Body of pancreas (tissue), 4 donors: ENCODE data around the gene VWF. TPM values are rescaled to one million over a fixed set of nuclear protein-coding genes. Genes with fewer than 3 reads are reported as not detected.

ENCODE experiments used
- ATAC-seq: fragments of 150-250 bp; one replicate; pipeline ENCODE4 v1.9.1; 2016
- DNase-seq, 4 donors: peaks; one replicate each; pipeline ENCODE4 v3.0.0-alpha.2; 2019
- H3K27ac ChIP-seq, 4 donors: fragments of 200-600 bp; sonication (generic); 1 replicate in 3 of 4; 2 replicates in 1 of 4; pipeline versions ENCODE4 v1.5.1 to v1.6.1; 2016 to 2019; ENCODE audit warnings: mild to moderate bottlenecking in 1 of 4, mixed read lengths in 1 of 4, moderate library complexity in 1 of 4
- H3K27me3 ChIP-seq, 2 donors: fragments of 200-600 bp; sonication (generic); one replicate each; pipeline ENCODE4 v1.6.0; 2016; ENCODE audit warnings: mild to moderate bottlenecking in 1 of 2
- H3K36me3 ChIP-seq, 2 donors: fragments of 200-600 bp; sonication (generic); replicated peaks in 1 of 2; 2 replicates each; pipeline ENCODE4 v1.5.1; 2016; ENCODE audit warnings: low read depth in 2 of 2; ENCODE audit not compliant: insufficient read depth in 1 of 2
- H3K4me1 ChIP-seq: fragments of 200-600 bp; sonication (generic); one replicate; pipeline ENCODE4 v1.6.0; 2016
- H3K4me3 ChIP-seq, 2 donors: fragments of 200-600 bp; sonication (generic); 1 replicate in 1 of 2; 2 replicates in 1 of 2; pipeline ENCODE4 v1.5.1; 2016 to 2019
- H3K9me3 ChIP-seq, 3 donors: fragments of 200-600 bp; sonication (generic); 1 replicate in 2 of 3; 2 replicates in 1 of 3; pipeline ENCODE4 v1.5.1; 2016
- POLR2A ChIP-seq, 3 donors: fragments of 450-650 bp; IDR thresholded peaks; one replicate each; pipeline ENCODE4 v1.6.1; 2016; ENCODE audit warnings: antibody characterized with exemption in 3 of 3, mild to moderate bottlenecking in 2 of 3
- WGBS, 2 donors: methylation state at CpG; one replicate each; pipeline ENCODE4 v1.1.5; 2017; 5-methylcytosine and 5-hydroxymethylcytosine counted together
- intact Hi-C: fragments of 100-400 bp; cut with DNase I; formaldehyde crosslinking; loops from one replicate; pipeline ENCODE4 v1.15.1; 2023
- total RNA-seq, 2 donors: library from RNA; depleted of rRNA; stranded (reverse); fragments of >200 nt; gene quantifications; one replicate each; pipeline ENCODE4 v1.1.0, GENCODE V29; 2016
- TF ChIP-seq, protein P1 (sequence below), 7 experiments: fragments of 450-650 bp in 4 of 7; fragments of 200-600 bp in 3 of 7; sonication (generic) in 3 of 7; IDR thresholded peaks; one replicate each; pipeline ENCODE4 v1.5.1; 2016 to 2019; ENCODE audit warnings: antibody characterized with exemption in 7 of 7

VWF gene
- total RNA-seq, 2 donors from 2014 or later = 76.1 to 78.1 TPM

DNA sequence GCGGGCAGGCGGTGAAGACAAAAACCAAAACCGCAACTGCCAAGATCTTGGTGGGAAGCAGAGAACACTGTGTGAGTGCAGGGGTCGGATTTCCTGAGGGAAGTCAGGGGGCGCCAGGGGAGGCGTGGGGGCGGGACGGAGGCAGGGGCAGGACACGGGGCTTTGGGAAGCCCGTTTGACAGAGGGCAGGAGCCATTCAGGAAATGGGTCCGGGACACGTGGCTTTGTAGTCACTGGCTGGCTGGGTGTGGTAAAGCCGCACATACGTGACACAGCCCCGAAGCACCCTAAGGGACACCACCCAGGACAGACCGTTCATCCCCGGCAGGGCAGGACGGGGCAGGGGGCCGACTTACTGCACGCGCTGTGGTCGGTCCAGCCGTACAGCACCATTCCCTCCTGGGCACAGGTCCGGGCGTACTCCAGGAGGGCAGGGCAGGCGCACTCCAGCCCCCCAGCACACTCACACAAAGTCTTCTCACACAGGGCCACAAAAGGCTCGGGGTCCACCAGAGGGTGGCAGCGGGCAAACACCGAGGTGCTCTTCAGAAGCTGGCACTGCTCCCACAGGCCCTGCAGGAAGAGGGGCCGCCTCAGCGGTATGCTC is 49.4 kb downstream of the VWF start:
- 27 to 46% methylated on average over 12 to 29 of the region's 31 CpGs for WGBS, 2 donors
- Histone ChIP-seq H3K27me3 (no peaks in the 10 kb centered on the region), H3K4me1 (no peaks in the 10 kb centered on the region), H3K27ac (no peak overlapping the region), H3K36me3 (no peaks in the 10 kb centered on the region), H3K4me3 (no peak overlapping the region), H3K9me3 (no peaks in the 10 kb centered on the region)
- DNase-seq (peak in 1 of 4 donors; percentile 46), ATAC-seq (peak; percentile 20)
- TF ChIP-seq, protein P1, sequence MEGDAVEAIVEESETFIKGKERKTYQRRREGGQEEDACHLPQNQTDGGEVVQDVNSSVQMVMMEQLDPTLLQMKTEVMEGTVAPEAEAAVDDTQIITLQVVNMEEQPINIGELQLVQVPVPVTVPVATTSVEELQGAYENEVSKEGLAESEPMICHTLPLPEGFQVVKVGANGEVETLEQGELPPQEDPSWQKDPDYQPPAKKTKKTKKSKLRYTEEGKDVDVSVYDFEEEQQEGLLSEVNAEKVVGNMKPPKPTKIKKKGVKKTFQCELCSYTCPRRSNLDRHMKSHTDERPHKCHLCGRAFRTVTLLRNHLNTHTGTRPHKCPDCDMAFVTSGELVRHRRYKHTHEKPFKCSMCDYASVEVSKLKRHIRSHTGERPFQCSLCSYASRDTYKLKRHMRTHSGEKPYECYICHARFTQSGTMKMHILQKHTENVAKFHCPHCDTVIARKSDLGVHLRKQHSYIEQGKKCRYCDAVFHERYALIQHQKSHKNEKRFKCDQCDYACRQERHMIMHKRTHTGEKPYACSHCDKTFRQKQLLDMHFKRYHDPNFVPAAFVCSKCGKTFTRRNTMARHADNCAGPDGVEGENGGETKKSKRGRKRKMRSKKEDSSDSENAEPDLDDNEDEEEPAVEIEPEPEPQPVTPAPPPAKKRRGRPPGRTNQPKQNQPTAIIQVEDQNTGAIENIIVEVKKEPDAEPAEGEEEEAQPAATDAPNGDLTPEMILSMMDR (IDR thresholded peaks at IDR 0.05) = no peak
- peak in 1 of 3 donors; percentile 10 for TF ChIP-seq POLR2A (IDR thresholded peaks at IDR 0.05)
- intact Hi-C loops = no loop called here

DNA sequence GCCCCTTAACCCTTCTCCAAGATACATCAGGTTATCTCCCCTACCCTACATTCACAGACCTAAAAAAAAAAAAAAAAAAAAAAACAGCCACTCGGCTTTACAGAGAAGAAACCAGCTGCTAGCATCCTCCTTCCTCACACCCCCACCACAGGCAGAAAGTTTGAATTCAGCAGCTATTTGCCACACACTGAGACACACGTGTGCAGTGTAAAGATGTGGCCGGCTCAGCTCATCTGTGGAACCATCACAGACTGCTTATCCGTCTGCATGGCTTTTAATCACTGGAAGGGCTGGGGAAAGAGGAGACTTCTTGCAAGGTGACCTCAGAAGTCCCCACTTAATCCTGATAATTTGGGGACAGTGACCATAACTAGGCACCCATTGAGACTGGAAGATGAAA is 50.0 kb downstream of the VWF start:
- Histone ChIP-seq H3K4me3 (no peak overlapping the region), H3K27ac (no peak overlapping the region)
- no peak for ATAC-seq

DNA sequence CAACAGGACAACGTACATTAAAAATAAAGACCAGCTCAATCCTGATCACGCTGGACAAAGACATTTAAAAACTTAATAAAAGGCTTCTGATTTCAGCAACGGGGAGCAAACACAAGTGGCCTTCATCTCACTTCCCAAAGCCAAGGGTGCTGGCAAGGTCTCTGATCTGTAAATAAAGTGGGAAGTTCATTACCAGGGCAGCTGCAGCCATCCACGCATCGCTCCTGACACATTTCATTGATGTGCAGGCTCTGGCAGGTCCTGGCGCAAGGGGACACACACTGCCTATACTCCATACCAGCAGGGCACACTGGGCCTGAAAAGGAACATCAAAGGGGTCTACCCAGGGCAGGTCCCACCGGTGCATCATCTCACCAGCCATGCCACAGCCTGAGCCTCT is 51.0 kb downstream of the VWF start:
- H3K4me1 ChIP-seq = no peaks in the 10 kb centered on the region
- H3K27ac ChIP-seq = no peak overlapping the region
- DNase-seq (no peak), ATAC-seq (no peak)
- TF ChIP-seq POLR2A (IDR thresholded peaks at IDR 0.05) = no peak
- TF ChIP-seq, protein P1 (IDR thresholded peaks at IDR 0.05) = no peak
- H3K4me3 ChIP-seq = no peak overlapping the region
- no peaks in the 10 kb centered on the region for H3K9me3 ChIP-seq
- 40 to 51% methylated on average over 7 of the region's 7 CpGs for WGBS, 2 donors
- no peaks in the 10 kb centered on the region for H3K36me3 ChIP-seq
- H3K27me3 ChIP-seq = no peaks in the 10 kb centered on the region
- intact Hi-C loops = no loop called here

More for the DNA sequence above, 50.0 kb downstream of the VWF start:
- intact Hi-C loops = no loop called here
- DNase-seq = no peak
- Histone ChIP-seq H3K27me3 (no peaks in the 10 kb centered on the region), H3K9me3 (no peaks in the 10 kb centered on the region), H3K36me3 (no peaks in the 10 kb centered on the region), H3K4me1 (no peaks in the 10 kb centered on the region)
- WGBS, 2 donors = 43 to 53% methylated on average over 4 of the region's 4 CpGs
- TF ChIP-seq, protein P1 (IDR thresholded peaks at IDR 0.05) = no peak
- no peak for TF ChIP-seq POLR2A (IDR thresholded peaks at IDR 0.05)

DNA sequence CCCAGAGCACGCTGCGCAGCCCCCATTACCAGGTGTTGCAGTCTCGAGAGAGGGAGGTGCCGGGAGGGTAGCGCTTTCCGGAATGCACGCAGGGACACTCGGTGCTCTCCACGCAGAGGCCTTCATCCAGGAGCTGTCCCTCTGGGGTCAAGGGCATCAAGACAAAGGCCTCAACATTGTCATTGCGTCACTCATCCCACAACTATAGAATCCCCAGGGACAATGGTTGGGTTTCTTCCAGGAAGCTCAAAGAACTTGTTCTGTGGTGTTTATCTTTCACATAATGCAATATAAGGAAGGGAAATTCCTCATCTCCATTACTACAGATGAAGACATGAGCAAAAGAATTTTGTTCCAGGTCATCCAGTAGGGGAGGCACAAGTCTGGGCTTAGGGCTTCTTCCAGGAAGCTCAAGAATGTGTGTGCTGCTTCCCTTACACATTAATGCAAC is 52.1 kb downstream of the VWF start:
- WGBS, 2 donors = 69 to 84% methylated on average over 10 of the region's 10 CpGs
- intact Hi-C loops = no loop called here
- Histone ChIP-seq H3K27me3 (no peaks in the 10 kb centered on the region), H3K36me3 (no peaks in the 10 kb centered on the region), H3K4me3 (no peak overlapping the region), H3K27ac (no peak overlapping the region), H3K9me3 (no peaks in the 10 kb centered on the region), H3K4me1 (no peaks in the 10 kb centered on the region)
- no peak for ATAC-seq
- DNase-seq = no peak
- TF ChIP-seq, protein P1 (IDR thresholded peaks at IDR 0.05) = no peak
- no peak for TF ChIP-seq POLR2A (IDR thresholded peaks at IDR 0.05)

DNA sequence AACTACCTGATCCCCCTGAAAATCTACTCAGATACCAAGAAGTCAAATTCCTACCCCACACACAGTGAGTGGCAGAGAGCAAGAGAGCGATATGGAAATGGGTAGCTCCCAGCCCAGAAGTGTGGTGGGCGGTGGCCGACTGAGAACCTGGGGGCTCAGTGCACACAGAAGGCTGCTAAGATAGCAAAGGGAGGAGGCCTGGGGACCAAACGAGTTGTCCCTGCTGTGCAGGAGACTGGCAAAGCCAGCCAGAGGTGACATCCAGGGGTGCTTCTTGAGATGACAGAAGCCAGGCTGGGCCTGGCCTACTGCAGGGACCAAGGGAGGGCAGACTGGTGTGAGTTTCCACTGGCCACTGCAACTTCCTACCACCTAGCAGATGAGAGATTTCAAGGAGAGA is 52.9 kb downstream of the VWF start:
- DNase-seq = no peak
- H3K4me3 ChIP-seq = no peak overlapping the region
- intact Hi-C loops = no loop called here
- no peaks in the 10 kb centered on the region for H3K36me3 ChIP-seq
- no peaks in the 10 kb centered on the region for H3K4me1 ChIP-seq
- no peaks in the 10 kb centered on the region for H3K27me3 ChIP-seq
- H3K27ac ChIP-seq = no peak overlapping the region
- H3K9me3 ChIP-seq = no peaks in the 10 kb centered on the region
- ATAC-seq = no peak
- no peak for TF ChIP-seq POLR2A (IDR thresholded peaks at IDR 0.05)
- TF ChIP-seq, protein P1 (IDR thresholded peaks at IDR 0.05) = no peak
- WGBS, 2 donors = 84 to 88% methylated on average over 4 of the region's 4 CpGs
